Measurements from ENCODE around the gene RNU1-3. TPM values are rescaled to one million over a fixed set of nuclear protein-coding genes. Genes with fewer than 3 reads are reported as not detected.

RNU1-3 gene
- total and polyA plus RNA-seq, 2 of the 13 experiments (the other 11 are each of a cell fraction or from before 2014, with no cell fraction given), result under 0.01 to 11,018 TPM

DNA sequence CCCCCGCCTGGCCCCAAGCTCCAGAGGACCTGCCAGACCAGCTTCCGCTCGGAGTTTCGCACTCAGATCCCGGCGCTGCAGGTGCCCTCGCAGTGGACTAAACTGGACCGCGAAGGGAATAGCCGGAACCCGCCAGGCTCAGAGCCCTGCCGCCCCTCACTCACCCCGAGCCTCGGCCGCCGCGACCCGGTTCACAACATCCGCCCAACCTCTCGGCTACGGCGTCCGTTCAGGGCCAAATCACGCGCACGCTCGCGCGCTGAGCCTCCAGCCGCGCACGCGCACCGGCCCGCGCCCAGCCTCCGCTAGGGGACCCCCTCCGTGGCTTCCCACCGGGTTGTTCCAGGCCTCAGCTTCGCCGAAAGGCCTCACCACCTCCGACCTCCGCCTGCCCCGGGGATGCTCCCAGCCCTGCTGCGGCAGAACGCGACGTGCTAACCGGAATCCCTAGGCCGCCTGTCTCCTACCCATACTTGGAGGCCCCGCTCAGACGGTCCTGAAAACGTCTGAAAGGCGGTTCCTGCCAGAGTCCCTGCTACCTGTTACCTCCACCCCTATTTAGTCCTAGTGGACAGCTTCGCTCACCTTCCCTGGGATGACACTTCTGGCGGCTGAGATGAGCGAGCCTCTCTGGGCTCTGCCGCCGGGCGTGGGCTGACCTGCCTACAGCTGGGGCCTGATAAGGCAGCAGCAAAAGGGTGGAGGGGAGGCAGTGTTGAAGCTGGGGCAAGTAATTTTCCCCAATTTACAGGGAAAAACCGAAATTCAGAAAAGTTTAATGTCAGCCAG, 22.1 kb downstream of the RNU1-3 start (continued):
- TF ChIP-seq BRCA1 (CRISPR knock-in tag; IDR thresholded peaks at IDR 0.05) (peak; percentile 99), SNAI1 (CRISPR knock-in tag; IDR thresholded peaks at IDR 0.05; ENCODE audit: borderline replicate concordance) (0 out of 2 replicates have a peak, but pooled peaks have one; percentile 98), ZSCAN31 (CRISPR knock-in tag; IDR thresholded peaks at IDR 0.05; ENCODE audit: low read depth) (peak; percentile 97), ZNF331 (CRISPR knock-in tag; IDR thresholded peaks at IDR 0.05) (peak; percentile 97), U2AF1 (optimal IDR thresholded peaks at IDR 0.05; ENCODE audit: low read depth, low read length) (peak; percentile 67), ZNF569 (CRISPR knock-in tag; IDR thresholded peaks at IDR 0.05; ENCODE audit: borderline replicate concordance) (peak; percentile 94; the same call in 1 of the 2 replicates), CBX1 (IDR thresholded peaks at IDR 0.05; ENCODE audit: low read depth) (peak; percentile 99), ZNF234 (CRISPR knock-in tag; conservative IDR thresholded peaks at IDR 0.05) (peak; percentile 95; the same call in 1 of the 2 replicates), RARG (CRISPR knock-in tag; IDR thresholded peaks at IDR 0.05; ENCODE audit: low read depth) (peak; percentile 80; the same call in 1 of the 2 replicates), ZNF781 (CRISPR knock-in tag; IDR thresholded peaks at IDR 0.05; ENCODE audit: borderline replicate concordance, not compliant biosample characterization) (peak; percentile 95), ZBTB21 (CRISPR knock-in tag; IDR thresholded peaks at IDR 0.05) (peak; percentile 27; the same call in 1 of the 2 replicates), ZNF777 (CRISPR knock-in tag; IDR thresholded peaks at IDR 0.05) (peak; percentile 70), ZNF670 (CRISPR knock-in tag; IDR thresholded peaks at IDR 0.05; ENCODE audit: borderline replicate concordance) (peak; percentile 96)
- TF ChIP-seq, protein P1, sequence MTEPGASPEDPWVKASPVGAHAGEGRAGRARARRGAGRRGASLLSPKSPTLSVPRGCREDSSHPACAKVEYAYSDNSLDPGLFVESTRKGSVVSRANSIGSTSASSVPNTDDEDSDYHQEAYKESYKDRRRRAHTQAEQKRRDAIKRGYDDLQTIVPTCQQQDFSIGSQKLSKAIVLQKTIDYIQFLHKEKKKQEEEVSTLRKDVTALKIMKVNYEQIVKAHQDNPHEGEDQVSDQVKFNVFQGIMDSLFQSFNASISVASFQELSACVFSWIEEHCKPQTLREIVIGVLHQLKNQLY (CRISPR knock-in tag; IDR thresholded peaks at IDR 0.05), result peak; percentile 84
- TF ChIP-seq, protein P2, sequence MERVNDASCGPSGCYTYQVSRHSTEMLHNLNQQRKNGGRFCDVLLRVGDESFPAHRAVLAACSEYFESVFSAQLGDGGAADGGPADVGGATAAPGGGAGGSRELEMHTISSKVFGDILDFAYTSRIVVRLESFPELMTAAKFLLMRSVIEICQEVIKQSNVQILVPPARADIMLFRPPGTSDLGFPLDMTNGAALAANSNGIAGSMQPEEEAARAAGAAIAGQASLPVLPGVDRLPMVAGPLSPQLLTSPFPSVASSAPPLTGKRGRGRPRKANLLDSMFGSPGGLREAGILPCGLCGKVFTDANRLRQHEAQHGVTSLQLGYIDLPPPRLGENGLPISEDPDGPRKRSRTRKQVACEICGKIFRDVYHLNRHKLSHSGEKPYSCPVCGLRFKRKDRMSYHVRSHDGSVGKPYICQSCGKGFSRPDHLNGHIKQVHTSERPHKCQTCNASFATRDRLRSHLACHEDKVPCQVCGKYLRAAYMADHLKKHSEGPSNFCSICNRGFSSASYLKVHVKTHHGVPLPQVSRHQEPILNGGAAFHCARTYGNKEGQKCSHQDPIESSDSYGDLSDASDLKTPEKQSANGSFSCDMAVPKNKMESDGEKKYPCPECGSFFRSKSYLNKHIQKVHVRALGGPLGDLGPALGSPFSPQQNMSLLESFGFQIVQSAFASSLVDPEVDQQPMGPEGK (CRISPR knock-in tag; IDR thresholded peaks at IDR 0.05), result peak; percentile 93
- TF ChIP-seq, protein P3, sequence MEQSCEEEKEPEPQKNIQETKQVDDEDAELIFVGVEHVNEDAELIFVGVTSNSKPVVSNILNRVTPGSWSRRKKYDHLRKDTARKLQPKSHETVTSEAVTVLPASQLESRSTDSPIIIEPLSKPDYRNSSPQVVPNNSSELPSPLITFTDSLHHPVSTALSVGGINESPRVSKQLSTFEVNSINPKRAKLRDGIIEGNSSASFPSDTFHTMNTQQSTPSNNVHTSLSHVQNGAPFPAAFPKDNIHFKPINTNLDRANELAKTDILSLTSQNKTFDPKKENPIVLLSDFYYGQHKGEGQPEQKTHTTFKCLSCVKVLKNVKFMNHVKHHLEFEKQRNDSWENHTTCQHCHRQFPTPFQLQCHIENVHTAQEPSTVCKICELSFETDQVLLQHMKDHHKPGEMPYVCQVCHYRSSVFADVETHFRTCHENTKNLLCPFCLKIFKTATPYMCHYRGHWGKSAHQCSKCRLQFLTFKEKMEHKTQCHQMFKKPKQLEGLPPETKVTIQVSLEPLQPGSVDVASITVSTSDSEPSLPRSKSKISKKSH (CRISPR knock-in tag; IDR thresholded peaks at IDR 0.05; ENCODE audit: borderline replicate concordance), result peak; percentile 98
- TF ChIP-seq, protein P4, sequence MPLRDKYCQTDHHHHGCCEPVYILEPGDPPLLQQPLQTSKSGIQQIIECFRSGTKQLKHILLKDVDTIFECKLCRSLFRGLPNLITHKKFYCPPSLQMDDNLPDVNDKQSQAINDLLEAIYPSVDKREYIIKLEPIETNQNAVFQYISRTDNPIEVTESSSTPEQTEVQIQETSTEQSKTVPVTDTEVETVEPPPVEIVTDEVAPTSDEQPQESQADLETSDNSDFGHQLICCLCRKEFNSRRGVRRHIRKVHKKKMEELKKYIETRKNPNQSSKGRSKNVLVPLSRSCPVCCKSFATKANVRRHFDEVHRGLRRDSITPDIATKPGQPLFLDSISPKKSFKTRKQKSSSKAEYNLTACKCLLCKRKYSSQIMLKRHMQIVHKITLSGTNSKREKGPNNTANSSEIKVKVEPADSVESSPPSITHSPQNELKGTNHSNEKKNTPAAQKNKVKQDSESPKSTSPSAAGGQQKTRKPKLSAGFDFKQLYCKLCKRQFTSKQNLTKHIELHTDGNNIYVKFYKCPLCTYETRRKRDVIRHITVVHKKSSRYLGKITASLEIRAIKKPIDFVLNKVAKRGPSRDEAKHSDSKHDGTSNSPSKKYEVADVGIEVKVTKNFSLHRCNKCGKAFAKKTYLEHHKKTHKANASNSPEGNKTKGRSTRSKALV (CRISPR knock-in tag; IDR thresholded peaks at IDR 0.05), result peak; percentile 92
- TF ChIP-seq, protein P5, sequence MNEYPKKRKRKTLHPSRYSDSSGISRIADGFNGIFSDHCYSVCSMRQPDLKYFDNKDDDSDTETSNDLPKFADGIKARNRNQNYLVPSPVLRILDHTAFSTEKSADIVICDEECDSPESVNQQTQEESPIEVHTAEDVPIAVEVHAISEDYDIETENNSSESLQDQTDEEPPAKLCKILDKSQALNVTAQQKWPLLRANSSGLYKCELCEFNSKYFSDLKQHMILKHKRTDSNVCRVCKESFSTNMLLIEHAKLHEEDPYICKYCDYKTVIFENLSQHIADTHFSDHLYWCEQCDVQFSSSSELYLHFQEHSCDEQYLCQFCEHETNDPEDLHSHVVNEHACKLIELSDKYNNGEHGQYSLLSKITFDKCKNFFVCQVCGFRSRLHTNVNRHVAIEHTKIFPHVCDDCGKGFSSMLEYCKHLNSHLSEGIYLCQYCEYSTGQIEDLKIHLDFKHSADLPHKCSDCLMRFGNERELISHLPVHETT (CRISPR knock-in tag; conservative IDR thresholded peaks at IDR 0.05), result peak; percentile 94; the same call in 1 of the 2 replicates
- TF ChIP-seq, protein P6, sequence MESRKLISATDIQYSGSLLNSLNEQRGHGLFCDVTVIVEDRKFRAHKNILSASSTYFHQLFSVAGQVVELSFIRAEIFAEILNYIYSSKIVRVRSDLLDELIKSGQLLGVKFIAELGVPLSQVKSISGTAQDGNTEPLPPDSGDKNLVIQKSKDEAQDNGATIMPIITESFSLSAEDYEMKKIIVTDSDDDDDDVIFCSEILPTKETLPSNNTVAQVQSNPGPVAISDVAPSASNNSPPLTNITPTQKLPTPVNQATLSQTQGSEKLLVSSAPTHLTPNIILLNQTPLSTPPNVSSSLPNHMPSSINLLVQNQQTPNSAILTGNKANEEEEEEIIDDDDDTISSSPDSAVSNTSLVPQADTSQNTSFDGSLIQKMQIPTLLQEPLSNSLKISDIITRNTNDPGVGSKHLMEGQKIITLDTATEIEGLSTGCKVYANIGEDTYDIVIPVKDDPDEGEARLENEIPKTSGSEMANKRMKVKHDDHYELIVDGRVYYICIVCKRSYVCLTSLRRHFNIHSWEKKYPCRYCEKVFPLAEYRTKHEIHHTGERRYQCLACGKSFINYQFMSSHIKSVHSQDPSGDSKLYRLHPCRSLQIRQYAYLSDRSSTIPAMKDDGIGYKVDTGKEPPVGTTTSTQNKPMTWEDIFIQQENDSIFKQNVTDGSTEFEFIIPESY (CRISPR knock-in tag; IDR thresholded peaks at IDR 0.05), result peak; percentile 86

All from HepG2 (cell line).